SK-N-SH (cell line): ENCODE measurements around the gene KRT16. TPM values are rescaled to one million over a fixed set of nuclear protein-coding genes. Genes with fewer than 3 reads are reported as not detected.

Experiments
- CTCF ChIA-PET: fragments of 300-600, 350-600 bp; formaldehyde crosslinking; extraction: SDS; loops from one replicate; lab custom pipeline; 2021; lab: Yijun Ruan, JAX
- POLR2A ChIA-PET: fragments of 350-600 bp; sonication (Branson Sonifier 250); formaldehyde crosslinking; extraction: SDS; loops from one replicate; lab custom pipeline; 2020; ENCODE audit warnings: antibody characterized with exemption, inconsistent platforms; lab: Yijun Ruan, JAX
- DNase-seq: peaks from one replicate; pipeline ENCODE4 v3.0.0; 2012
- H2AFZ ChIP-seq: fragments of 200-600 bp; sonication (generic); 2 replicates; pipeline ENCODE4 v1.8.1; 2016; ENCODE audit warnings: antibody characterized with exemption, mild to moderate bottlenecking, low read depth
- H3F3A ChIP-seq: fragments of 200-600 bp; sonication (generic); replicated peaks from 2 replicates; pipeline ENCODE3; 2016; ENCODE audit warnings: antibody characterized with exemption, mild to moderate bottlenecking; ENCODE audit not compliant: insufficient read depth
- H3K27ac ChIP-seq, 2 experiments: fragments of 200-500 bp in 1 of 2; fragments of 200-600 bp in 1 of 2; sonication (Bioruptor generic) in 1 of 2; sonication (generic), shearing (Covaris generic) in 1 of 2; 2 replicates each; pipeline versions ENCODE4 v1.5.1 to v1.6.1; 2014 to 2016; ENCODE audit warnings: low read depth in 2 of 2, inconsistent platforms in 1 of 2, low read length in 1 of 2, mild to moderate bottlenecking in 1 of 2, mixed read lengths in 1 of 2
- H3K27me3 ChIP-seq: fragments of 200-600 bp; sonication (generic), shearing (Covaris generic); 2 replicates; pipeline ENCODE4 v1.6.1; 2016; ENCODE audit warnings: mixed run types; ENCODE audit not compliant: insufficient read depth
- H3K36me3 ChIP-seq, 2 experiments: fragments of 200-500 bp in 1 of 2; fragments of 200-600 bp in 1 of 2; sonication (Bioruptor generic) in 1 of 2; sonication (generic) in 1 of 2; replicated peaks in 1 of 2; 2 replicates each; pipeline versions ENCODE3 to v1.5.1; 2014 to 2016; ENCODE audit warnings: low read length in 1 of 2, mild to moderate bottlenecking in 1 of 2; ENCODE audit not compliant: insufficient read depth in 2 of 2, control insufficient read depth in 1 of 2
- H3K4me1 ChIP-seq, 2 experiments: fragments of 200-500 bp in 1 of 2; fragments of 200-600 bp in 1 of 2; sonication (Bioruptor generic) in 1 of 2; sonication (generic), shearing (Covaris generic) in 1 of 2; 2 replicates each; pipeline versions ENCODE4 v1.5.1 to v1.6.1; 2014 to 2016; ENCODE audit warnings: low read depth in 1 of 2, low read length in 1 of 2, mixed run types in 1 of 2; ENCODE audit not compliant: insufficient read depth in 2 of 2, control insufficient read depth in 1 of 2
- H3K4me2 ChIP-seq: fragments of 200-600 bp; sonication (generic), shearing (Covaris generic); 2 replicates; pipeline ENCODE4 v1.6.1; 2017; ENCODE audit warnings: mixed run types
- H3K4me3 ChIP-seq, 2 experiments: fragments of 200-500 bp in 1 of 2; fragments of 200-600 bp in 1 of 2; sonication (Bioruptor generic) in 1 of 2; sonication (generic), shearing (Covaris generic) in 1 of 2; 2 replicates each; pipeline versions ENCODE4 v1.5.1 to v1.8.1; 2014 to 2016; ENCODE audit warnings: low read depth in 2 of 2, inconsistent platforms in 1 of 2, low read length in 1 of 2, mild to moderate bottlenecking in 1 of 2, mixed read lengths in 1 of 2, moderate library complexity in 1 of 2
- H3K79me2 ChIP-seq: fragments of 200-600 bp; sonication (generic); 2 replicates; pipeline ENCODE4 v1.8.1; 2017; ENCODE audit warnings: mild to moderate bottlenecking; ENCODE audit not compliant: insufficient read depth
- H3K9ac ChIP-seq: fragments of 200-600 bp; sonication (generic); 2 replicates; pipeline ENCODE4 v1.6.1; 2017; ENCODE audit warnings: mixed run types
- H3K9me2 ChIP-seq: fragments of 200-600 bp; sonication (generic); 2 replicates; pipeline ENCODE4 v1.6.1; 2017; ENCODE audit warnings: mixed run types
- H3K9me3 ChIP-seq: fragments of 200-600 bp; sonication (generic); 2 replicates; pipeline ENCODE4 v1.6.1; 2017; ENCODE audit warnings: mixed run types, mild to moderate bottlenecking, moderate library complexity
- H4K20me1 ChIP-seq: fragments of 200-600 bp; sonication (generic); 2 replicates; pipeline ENCODE4 v1.6.1; 2017; ENCODE audit warnings: mild to moderate bottlenecking, mixed run types; ENCODE audit not compliant: insufficient read depth
- EP300 ChIP-seq, 2 experiments: IDR thresholded peaks; 2 replicates each; pipeline versions ENCODE4 v1.4.0 to v1.6.1; 2012; ENCODE audit warnings: borderline replicate concordance in 1 of 2, low read depth in 1 of 2, low read length in 1 of 2
- FOSL2 ChIP-seq: IDR thresholded peaks from 2 replicates; pipeline ENCODE4 v1.4.0; 2012; ENCODE audit warnings: low read depth, mild to moderate bottlenecking, moderate library complexity, borderline replicate concordance
- FOXJ3 ChIP-seq: sonication (generic); formaldehyde crosslinking; IDR thresholded peaks from 2 replicates; pipeline ENCODE4 v1.5.1; 2020; ENCODE audit warnings: mild to moderate bottlenecking, missing genetic modification reagents
- FOXM1 ChIP-seq: IDR thresholded peaks from 2 replicates; pipeline ENCODE4 v1.4.0; 2012; ENCODE audit warnings: low read depth, mild to moderate bottlenecking
- GABPA ChIP-seq: IDR thresholded peaks from 2 replicates; pipeline ENCODE4 v1.4.0; 2012; ENCODE audit warnings: low read depth, mild to moderate bottlenecking
- JUND ChIP-seq: IDR thresholded peaks from 2 replicates; pipeline ENCODE4 v1.4.0; 2012
- MEF2A ChIP-seq: IDR thresholded peaks from 2 replicates; pipeline ENCODE4 v1.4.0; 2012; ENCODE audit warnings: low read depth, borderline replicate concordance
- POLR2AphosphoS5 ChIP-seq: IDR thresholded peaks from 2 replicates; pipeline ENCODE4 v1.6.1; 2012; ENCODE audit warnings: low read depth, low read length
- RAD21 ChIP-seq: IDR thresholded peaks from 2 replicates; pipeline ENCODE4 v1.6.1; 2012; ENCODE audit warnings: mild to moderate bottlenecking, low read length
- RXRA ChIP-seq: IDR thresholded peaks from 2 replicates; pipeline ENCODE4 v1.4.0; 2012; ENCODE audit warnings: low read depth, mild to moderate bottlenecking, borderline replicate concordance
- SMC3 ChIP-seq: IDR thresholded peaks from 2 replicates; pipeline ENCODE4 v1.6.1; 2012; ENCODE audit warnings: low read depth, low read length, improper control_type of control experiment
- TAF1 ChIP-seq: IDR thresholded peaks from 2 replicates; pipeline ENCODE4 v1.6.1; 2012; ENCODE audit warnings: low read depth, mild to moderate bottlenecking, low read length, moderate library complexity, borderline replicate concordance
- TEAD4 ChIP-seq: IDR thresholded peaks from 2 replicates; pipeline ENCODE4 v1.4.0; 2012; ENCODE audit warnings: mild to moderate bottlenecking, borderline replicate concordance; ENCODE audit not compliant: insufficient read depth
- WGBS: methylation state at CpG from one replicate; pipeline ENCODE4 v1.1.6; 2017; ENCODE audit warnings: low lambda C conversion rate; 5-methylcytosine and 5-hydroxymethylcytosine counted together
- polyA plus RNA-seq, 3 experiments: library from polyadenylated mRNA; depleted of rRNA; stranded (reverse); fragments of >200 nt; gene quantifications; 2 replicates each; pipeline ENCODE4 v1.2.3, GENCODE V29; 2012
- TF ChIP-seq, protein P1 (sequence below): IDR thresholded peaks from 2 replicates; pipeline ENCODE4 v1.4.0; 2012; ENCODE audit warnings: low read depth
- TF ChIP-seq, protein P2 (sequence below): fragments of 150-350 bp; IDR thresholded peaks from 2 replicates; pipeline ENCODE4 v1.6.1; 2016; ENCODE audit warnings: mild to moderate bottlenecking, low read depth, low read length
- TF ChIP-seq, protein P3 (sequence below): fragments of 150-350 bp; IDR thresholded peaks from 2 replicates; pipeline ENCODE4 v1.6.1; 2017; ENCODE audit warnings: antibody characterized with exemption, low read length, low read depth, borderline replicate concordance
- TF ChIP-seq, protein P4 (sequence below): fragments of 200-600 bp; sonication (generic); IDR thresholded peaks from 2 replicates; pipeline ENCODE4 v1.6.1; 2017; ENCODE audit warnings: antibody characterized with exemption, mild to moderate bottlenecking, moderate library complexity
- TF ChIP-seq, protein P5 (sequence below): IDR thresholded peaks from 2 replicates; pipeline ENCODE4 v1.4.0; 2012; ENCODE audit warnings: low read depth, borderline replicate concordance

KRT16 gene
- polyA plus RNA-seq, 1 of the 3 experiments (the other 2 are of a cell fraction), result not detected

DNA sequence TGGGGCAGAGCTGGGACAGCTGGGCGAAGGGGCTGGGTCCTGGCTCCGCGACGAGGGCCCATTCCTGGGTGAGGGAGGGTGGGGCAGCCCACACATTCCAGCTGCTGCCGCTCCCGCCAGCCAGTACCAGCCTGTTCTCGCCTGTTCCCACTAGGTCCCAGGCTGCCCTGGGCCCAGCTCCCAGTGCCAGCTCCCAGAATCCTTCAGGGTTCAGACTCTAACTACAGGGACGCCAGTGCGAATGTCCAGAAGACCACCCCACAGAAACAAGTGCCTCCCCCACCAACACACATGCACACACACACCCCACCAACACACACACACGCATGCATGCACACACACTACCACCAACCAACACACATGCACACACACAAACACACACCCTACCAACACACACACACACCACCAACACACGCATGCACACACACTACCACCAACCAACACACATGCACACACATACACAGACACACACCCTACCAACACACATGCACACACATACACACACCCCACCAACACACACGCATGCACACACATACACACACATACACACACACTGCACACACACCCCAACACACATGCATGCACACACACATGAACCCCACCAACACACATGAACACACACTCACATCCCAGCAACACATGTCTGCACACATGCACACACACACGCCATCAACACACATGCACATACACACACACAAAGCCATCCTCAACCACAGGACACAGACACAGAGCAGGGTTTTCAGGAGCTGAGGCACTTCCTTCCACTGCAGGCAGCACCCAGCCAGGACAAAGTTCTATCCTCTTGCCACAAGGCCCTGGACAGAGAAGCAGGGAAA, 39.3 kb upstream of the KRT16 start:
- CTCF ChIA-PET, result interaction anchor here (1.4 to 20.6 kb wide), 5 partner anchors 12 to 848 kb away, joined by 3 to 646 read pairs (median 7); no protein-coding TSS in a partner anchor
- H3K36me3 ChIP-seq, result no peaks in the 10 kb centered on the region
- no peak overlapping the region for H2AFZ ChIP-seq
- H3K9me3 ChIP-seq, result no peaks in the 10 kb centered on the region
- no peak overlapping the region for H3K4me3 ChIP-seq
- no peak overlapping the region for H3K9ac ChIP-seq
- no peaks in the 10 kb centered on the region for H3K9me2 ChIP-seq
- TF ChIP-seq SMC3, result no peak
- TF ChIP-seq FOSL2, result no peak
- TF ChIP-seq FOXJ3 (CRISPR knock-in tag), result no peak
- TF ChIP-seq, protein P1, sequence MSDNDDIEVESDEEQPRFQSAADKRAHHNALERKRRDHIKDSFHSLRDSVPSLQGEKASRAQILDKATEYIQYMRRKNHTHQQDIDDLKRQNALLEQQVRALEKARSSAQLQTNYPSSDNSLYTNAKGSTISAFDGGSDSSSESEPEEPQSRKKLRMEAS, result no peak
- TF ChIP-seq, protein P2, sequence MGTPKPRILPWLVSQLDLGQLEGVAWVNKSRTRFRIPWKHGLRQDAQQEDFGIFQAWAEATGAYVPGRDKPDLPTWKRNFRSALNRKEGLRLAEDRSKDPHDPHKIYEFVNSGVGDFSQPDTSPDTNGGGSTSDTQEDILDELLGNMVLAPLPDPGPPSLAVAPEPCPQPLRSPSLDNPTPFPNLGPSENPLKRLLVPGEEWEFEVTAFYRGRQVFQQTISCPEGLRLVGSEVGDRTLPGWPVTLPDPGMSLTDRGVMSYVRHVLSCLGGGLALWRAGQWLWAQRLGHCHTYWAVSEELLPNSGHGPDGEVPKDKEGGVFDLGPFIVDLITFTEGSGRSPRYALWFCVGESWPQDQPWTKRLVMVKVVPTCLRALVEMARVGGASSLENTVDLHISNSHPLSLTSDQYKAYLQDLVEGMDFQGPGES, result no peak
- TF ChIP-seq POLR2AphosphoS5, result no peak
- TF ChIP-seq RXRA, result no peak
- no peak for TF ChIP-seq JUND
- no peak for TF ChIP-seq EP300 (IDR thresholded peaks at IDR 0.05; ENCODE audit: borderline replicate concordance in 1 of 2, low read depth in 1 of 2, low read length in 1 of 2)
- TF ChIP-seq, protein P3, sequence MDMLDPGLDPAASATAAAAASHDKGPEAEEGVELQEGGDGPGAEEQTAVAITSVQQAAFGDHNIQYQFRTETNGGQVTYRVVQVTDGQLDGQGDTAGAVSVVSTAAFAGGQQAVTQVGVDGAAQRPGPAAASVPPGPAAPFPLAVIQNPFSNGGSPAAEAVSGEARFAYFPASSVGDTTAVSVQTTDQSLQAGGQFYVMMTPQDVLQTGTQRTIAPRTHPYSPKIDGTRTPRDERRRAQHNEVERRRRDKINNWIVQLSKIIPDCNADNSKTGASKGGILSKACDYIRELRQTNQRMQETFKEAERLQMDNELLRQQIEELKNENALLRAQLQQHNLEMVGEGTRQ, result no peak
- no peak for TF ChIP-seq RAD21
- TF ChIP-seq TEAD4, result no peak
- no peak for TF ChIP-seq FOXM1
- TF ChIP-seq GABPA, result no peak
- TF ChIP-seq MEF2A, result no peak
- TF ChIP-seq, protein P4, sequence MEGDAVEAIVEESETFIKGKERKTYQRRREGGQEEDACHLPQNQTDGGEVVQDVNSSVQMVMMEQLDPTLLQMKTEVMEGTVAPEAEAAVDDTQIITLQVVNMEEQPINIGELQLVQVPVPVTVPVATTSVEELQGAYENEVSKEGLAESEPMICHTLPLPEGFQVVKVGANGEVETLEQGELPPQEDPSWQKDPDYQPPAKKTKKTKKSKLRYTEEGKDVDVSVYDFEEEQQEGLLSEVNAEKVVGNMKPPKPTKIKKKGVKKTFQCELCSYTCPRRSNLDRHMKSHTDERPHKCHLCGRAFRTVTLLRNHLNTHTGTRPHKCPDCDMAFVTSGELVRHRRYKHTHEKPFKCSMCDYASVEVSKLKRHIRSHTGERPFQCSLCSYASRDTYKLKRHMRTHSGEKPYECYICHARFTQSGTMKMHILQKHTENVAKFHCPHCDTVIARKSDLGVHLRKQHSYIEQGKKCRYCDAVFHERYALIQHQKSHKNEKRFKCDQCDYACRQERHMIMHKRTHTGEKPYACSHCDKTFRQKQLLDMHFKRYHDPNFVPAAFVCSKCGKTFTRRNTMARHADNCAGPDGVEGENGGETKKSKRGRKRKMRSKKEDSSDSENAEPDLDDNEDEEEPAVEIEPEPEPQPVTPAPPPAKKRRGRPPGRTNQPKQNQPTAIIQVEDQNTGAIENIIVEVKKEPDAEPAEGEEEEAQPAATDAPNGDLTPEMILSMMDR, result no peak
- no peak for TF ChIP-seq TAF1
- TF ChIP-seq, protein P5, sequence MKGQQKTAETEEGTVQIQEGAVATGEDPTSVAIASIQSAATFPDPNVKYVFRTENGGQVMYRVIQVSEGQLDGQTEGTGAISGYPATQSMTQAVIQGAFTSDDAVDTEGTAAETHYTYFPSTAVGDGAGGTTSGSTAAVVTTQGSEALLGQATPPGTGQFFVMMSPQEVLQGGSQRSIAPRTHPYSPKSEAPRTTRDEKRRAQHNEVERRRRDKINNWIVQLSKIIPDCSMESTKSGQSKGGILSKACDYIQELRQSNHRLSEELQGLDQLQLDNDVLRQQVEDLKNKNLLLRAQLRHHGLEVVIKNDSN, result no peak
- H3K27ac ChIP-seq, result no peak overlapping the region
- peak; percentile 11 for DNase-seq
- no peaks in the 10 kb centered on the region for H3K79me2 ChIP-seq
- H4K20me1 ChIP-seq, result no peaks in the 10 kb centered on the region
- H3K4me2 ChIP-seq, result no peak overlapping the region
- no peaks in the 10 kb centered on the region for H3F3A ChIP-seq
- H3K4me1 ChIP-seq, result peaks cover 0 to 11% of the 10 kb centered on the region in 2 experiments; a peak in 1 of 4 replicates
- 85% methylated on average over 5 of the region's 13 CpGs for WGBS
- POLR2A ChIA-PET, result interaction anchor here (0.9 kb wide), 1 partner anchor 102 kb away, joined by 3 read pairs; no protein-coding TSS in a partner anchor
- no peaks in the 10 kb centered on the region for H3K27me3 ChIP-seq
